ENCODE results near the gene EXOC8.

EXOC8 gene

DNA sequence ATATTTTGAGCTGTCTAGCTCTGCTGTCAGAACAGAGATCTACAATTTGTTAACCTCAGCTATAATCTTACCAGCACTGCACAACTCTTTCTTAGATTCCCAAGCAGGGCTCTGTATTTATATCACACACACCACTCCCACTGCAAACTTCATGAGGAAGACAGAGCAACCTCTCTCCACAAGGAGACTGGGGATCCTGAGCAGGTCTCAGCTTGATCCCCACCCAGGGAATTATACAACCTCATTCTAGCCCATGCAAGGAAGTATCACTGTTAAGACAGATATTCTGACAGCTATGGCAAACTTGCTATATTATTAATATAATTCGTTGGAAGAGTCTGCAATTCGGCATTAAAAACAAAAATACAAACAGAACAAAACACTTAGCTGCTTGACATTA lies 44.1 kb upstream of the EXOC8 start:
- H3K4me3 ChIP-seq (ENCODE audit: low read depth, low read length), result no peak overlapping the region
- TF ChIP-seq, protein P1, sequence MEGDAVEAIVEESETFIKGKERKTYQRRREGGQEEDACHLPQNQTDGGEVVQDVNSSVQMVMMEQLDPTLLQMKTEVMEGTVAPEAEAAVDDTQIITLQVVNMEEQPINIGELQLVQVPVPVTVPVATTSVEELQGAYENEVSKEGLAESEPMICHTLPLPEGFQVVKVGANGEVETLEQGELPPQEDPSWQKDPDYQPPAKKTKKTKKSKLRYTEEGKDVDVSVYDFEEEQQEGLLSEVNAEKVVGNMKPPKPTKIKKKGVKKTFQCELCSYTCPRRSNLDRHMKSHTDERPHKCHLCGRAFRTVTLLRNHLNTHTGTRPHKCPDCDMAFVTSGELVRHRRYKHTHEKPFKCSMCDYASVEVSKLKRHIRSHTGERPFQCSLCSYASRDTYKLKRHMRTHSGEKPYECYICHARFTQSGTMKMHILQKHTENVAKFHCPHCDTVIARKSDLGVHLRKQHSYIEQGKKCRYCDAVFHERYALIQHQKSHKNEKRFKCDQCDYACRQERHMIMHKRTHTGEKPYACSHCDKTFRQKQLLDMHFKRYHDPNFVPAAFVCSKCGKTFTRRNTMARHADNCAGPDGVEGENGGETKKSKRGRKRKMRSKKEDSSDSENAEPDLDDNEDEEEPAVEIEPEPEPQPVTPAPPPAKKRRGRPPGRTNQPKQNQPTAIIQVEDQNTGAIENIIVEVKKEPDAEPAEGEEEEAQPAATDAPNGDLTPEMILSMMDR (IDR thresholded peaks at IDR 0.05; ENCODE audit: low read depth, low read length), result no peak

DNA sequence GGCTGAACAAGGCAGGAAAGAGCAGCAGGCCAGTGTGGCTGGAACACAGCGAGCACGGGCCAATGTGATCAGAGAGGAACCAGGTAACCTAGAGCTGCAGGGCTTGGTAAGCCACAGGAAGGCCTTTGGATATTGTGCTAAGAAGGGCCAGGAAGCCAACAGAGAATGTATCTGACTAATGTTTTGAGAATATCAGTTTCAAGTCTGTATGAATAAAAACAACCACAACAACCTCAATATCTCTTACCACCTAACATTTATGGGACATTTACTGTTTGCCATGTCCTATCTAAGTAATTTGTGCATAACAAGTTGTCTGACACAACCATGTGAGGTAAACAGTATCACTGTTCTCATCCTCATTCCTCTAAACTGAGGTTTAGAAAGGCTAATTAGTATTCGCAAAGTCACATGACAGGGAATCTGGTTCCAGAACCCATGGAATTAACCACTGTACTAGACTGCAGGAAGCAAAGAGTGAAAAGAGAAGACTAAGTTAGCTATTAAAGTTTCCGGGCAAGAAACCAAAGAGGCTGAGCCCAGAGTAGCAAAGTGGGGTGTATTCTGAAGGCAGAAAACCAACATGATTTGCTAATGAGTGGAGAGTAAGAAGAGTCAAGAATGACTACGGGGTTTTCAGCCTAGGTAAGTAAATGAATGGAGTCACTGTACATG lies 39.4 kb upstream of the EXOC8 start:
- no peak overlapping the region for H3K4me3 ChIP-seq (ENCODE audit: low read depth, low read length)
- TF ChIP-seq, protein P1 (IDR thresholded peaks at IDR 0.05; ENCODE audit: low read depth, low read length), result no peak

DNA sequence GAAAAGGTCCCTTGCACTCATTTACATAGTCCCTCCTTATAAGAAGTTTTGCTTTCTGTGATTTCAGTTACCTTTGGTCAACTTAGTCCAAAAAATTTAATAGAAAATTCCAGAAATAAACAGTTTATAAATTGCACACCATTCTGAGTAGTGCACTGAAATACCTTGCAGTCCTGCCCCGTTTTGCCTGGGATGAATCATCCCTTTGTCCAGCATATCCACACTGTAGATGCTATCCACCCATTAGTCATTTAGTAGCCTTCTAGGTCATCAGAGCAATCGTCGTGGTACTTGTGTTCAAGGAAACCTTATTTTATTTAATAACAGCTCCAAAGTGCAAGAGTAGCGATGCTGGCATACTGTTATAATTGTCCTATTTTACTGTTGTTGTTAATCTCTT lies 38.4 kb upstream of the EXOC8 start:
- TF ChIP-seq, protein P1 (IDR thresholded peaks at IDR 0.05; ENCODE audit: low read depth, low read length), result no peak
- no peak overlapping the region for H3K4me3 ChIP-seq (ENCODE audit: low read depth, low read length)

DNA sequence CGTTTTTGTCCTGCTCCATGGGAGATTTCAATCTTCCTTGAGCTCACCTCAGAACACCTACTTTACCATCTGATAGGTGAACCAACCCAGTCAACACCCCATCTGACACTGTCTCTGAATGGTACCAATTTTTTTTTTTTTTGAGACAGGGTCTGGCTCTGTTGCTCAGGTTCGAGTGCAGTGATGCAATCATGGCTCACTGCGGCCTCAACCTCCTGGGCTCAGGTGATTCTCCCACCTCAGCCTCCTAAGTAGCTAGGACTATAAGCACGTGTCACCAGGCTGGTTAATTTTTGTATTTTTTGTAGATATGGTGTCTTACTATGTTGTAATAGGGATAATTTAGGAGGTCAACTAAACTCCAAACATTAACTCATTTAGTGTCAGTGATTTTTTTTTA lies 36.7 kb upstream of the EXOC8 start:
- TF ChIP-seq, protein P1 (IDR thresholded peaks at IDR 0.05; ENCODE audit: low read depth, low read length), result no peak
- no peak overlapping the region for H3K4me3 ChIP-seq (ENCODE audit: low read depth, low read length)

DNA sequence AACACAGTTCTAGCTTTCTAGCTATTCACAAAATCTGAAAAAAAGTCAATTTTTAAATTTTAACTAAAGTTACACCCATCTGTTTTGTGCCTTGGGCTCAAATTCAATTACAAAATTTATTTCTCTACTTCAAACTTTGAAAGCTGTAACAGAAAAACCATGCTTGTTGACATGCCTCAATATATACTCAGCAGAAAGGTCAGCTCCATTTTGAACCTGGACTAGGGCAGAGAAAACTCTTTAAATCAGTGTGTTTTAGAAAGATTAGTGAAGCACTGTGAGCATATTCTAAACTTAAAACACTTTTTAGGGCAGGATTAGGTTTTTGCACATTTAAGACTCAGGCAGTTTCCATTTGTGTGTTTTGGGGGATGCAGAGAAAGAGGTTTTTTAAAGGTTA lies 34.8 kb upstream of the EXOC8 start:
- TF ChIP-seq, protein P1 (IDR thresholded peaks at IDR 0.05; ENCODE audit: low read depth, low read length), result no peak
- no peak overlapping the region for H3K4me3 ChIP-seq (ENCODE audit: low read depth, low read length)

DNA sequence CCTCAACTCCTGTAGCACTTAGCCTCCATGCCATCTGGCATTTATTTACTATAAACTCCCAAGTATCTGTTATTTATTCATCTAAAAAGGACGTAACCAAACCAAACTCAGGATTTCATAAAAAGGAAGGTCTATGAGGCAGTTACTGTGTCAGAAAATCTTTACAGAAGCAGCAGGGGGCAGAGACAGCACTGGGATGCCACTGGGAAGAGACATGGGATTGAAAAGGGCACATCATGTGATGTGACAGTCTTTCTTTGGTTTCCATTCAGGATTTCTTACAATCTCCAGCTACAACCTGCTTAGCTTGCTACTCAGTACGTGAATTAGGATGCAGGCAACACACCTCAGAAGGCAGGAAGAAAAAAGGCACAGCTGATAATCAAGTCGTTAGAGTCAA lies 31.6 kb upstream of the EXOC8 start:
- TF ChIP-seq, protein P1 (IDR thresholded peaks at IDR 0.05; ENCODE audit: low read depth, low read length), result no peak
- no peak overlapping the region for H3K4me3 ChIP-seq (ENCODE audit: low read depth, low read length)

DNA sequence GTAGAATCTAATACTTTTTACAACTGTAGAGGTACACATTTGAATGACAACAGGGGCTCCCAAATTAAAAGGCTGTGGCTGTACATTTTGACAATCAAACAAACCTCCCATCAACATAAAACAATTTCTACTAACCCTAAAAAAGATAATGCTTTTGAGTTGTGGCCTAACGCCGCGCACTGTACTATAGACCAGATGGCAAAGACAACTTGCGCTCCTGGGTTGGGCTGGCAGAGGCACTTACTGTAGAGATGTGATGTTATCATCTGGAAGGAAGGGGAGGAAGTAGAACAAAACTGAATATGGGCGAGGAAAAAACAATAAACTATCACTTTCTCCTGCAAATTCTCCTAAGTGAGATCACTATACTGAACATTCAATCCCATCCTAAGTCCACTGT lies 26.5 kb upstream of the EXOC8 start:
- TF ChIP-seq, protein P1 (IDR thresholded peaks at IDR 0.05; ENCODE audit: low read depth, low read length), result no peak
- H3K4me3 ChIP-seq (ENCODE audit: low read depth, low read length), result no peak overlapping the region
